ENCODE measurements around the gene PHC3. TPM values are rescaled to one million over a fixed set of nuclear protein-coding genes. Genes with fewer than 3 reads are reported as not detected.

PHC3 gene
- total RNA-seq, 1 donor = 51.4 TPM

- no peak for DNase-seq (ENCODE audit: low read depth)
- TF ChIP-seq, protein P1, sequence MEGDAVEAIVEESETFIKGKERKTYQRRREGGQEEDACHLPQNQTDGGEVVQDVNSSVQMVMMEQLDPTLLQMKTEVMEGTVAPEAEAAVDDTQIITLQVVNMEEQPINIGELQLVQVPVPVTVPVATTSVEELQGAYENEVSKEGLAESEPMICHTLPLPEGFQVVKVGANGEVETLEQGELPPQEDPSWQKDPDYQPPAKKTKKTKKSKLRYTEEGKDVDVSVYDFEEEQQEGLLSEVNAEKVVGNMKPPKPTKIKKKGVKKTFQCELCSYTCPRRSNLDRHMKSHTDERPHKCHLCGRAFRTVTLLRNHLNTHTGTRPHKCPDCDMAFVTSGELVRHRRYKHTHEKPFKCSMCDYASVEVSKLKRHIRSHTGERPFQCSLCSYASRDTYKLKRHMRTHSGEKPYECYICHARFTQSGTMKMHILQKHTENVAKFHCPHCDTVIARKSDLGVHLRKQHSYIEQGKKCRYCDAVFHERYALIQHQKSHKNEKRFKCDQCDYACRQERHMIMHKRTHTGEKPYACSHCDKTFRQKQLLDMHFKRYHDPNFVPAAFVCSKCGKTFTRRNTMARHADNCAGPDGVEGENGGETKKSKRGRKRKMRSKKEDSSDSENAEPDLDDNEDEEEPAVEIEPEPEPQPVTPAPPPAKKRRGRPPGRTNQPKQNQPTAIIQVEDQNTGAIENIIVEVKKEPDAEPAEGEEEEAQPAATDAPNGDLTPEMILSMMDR (IDR thresholded peaks at IDR 0.05; ENCODE audit: insufficient read depth, low read depth, low read length) = no peak
- H3K4me3 ChIP-seq (ENCODE audit: low read depth, low read length) = no peak overlapping the region
Observed at GRCh38 chr3:170189398-170190256, 8.1 kb upstream of the PHC3 start.

DNA sequence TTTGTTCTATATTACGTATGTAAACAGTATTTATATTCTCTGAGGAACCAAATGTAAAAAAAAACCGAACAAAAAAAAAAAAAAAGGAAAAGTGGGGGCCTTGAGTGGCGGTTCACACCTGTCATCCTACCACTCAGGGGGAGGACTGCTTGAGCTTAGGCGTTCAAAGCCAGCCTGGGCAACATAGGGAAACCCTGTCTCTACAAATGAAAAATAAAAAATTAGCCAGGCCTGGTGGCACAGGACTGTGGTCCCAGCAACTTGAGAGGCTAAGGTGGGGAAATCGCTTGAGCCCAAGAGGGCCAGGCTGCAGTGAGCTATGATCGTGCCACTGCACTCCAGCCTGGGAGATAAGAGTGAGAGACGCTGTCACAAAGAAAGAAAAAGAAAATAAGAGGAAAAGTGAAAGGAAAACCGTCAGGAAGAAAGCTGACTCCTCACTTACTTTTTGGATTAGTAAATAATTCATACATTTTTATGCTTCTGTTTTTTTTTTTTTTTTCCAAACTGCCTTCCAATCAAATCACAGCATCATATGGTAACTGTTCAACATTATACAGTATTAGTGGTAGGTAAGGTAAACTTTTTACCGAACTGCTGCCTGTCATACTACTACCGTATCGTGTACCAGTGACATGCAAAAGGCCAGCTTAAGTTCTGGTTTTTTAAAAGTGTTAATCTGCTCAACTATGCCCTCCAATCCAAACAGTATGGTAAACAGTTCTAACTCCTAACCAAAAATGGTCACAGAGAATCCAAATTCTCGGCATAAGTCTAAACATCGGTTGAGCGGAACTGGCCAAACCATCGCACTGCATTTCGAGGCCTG is 1.2 kb downstream of the PHC3 start:
- DNase-seq (ENCODE audit: low read depth) = peak; percentile 40
- TF ChIP-seq, protein P1 (IDR thresholded peaks at IDR 0.05; ENCODE audit: insufficient read depth, low read depth, low read length) = no peak
- peak overlapping the region; percentile 90 for H3K4me3 ChIP-seq (ENCODE audit: low read depth, low read length)

- TF ChIP-seq, protein P1 (IDR thresholded peaks at IDR 0.05; ENCODE audit: insufficient read depth, low read depth, low read length) = no peak
- H3K4me3 ChIP-seq (ENCODE audit: low read depth, low read length) = peak overlapping the region; percentile 90
- no peak for DNase-seq (ENCODE audit: low read depth)
Observed at GRCh38 chr3:170179432-170179831, 2.1 kb downstream of the PHC3 start.

GRCh38 chr3:170178651-170179050 is 2.9 kb downstream of the PHC3 start:
- DNase-seq (ENCODE audit: low read depth) = no peak
- H3K4me3 ChIP-seq (ENCODE audit: low read depth, low read length) = no peak overlapping the region
- TF ChIP-seq, protein P1 (IDR thresholded peaks at IDR 0.05; ENCODE audit: insufficient read depth, low read depth, low read length) = no peak

DNA sequence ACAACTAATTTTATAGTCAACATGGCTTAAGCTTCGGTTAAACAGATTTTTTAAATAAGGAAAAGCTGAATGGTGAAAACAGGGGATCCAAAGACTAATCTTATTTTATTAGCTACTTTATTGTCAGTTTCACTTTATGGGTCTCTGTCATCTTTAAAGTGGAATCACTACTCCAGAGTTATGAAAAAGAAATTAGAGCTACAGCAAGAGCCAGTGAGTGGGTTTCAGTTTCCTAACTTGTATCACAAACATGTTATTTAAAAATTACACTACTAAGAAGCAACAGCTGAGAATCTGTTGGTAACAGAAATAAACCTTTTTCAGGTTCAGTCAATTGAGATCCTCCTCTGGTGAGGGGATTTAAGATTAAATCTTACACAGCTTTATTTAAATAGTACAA is 10.0 kb downstream of the PHC3 start:
- H3K4me3 ChIP-seq (ENCODE audit: low read depth, low read length) = no peak overlapping the region
- TF ChIP-seq, protein P1 (IDR thresholded peaks at IDR 0.05; ENCODE audit: insufficient read depth, low read depth, low read length) = no peak
- DNase-seq (ENCODE audit: low read depth) = peak; percentile 29

GRCh38 chr3:170164717-170165116 is 16.8 kb downstream of the PHC3 start:
- DNase-seq (ENCODE audit: low read depth) = no peak
- TF ChIP-seq, protein P1 (IDR thresholded peaks at IDR 0.05; ENCODE audit: insufficient read depth, low read depth, low read length) = no peak
- no peak overlapping the region for H3K4me3 ChIP-seq (ENCODE audit: low read depth, low read length)
